ENCODE measurements around the gene MAVS.

MAVS gene

GRCh38 chr20:3871550-3872265 lies 25.1 kb downstream of the MAVS start:
- Histone ChIP-seq H3K4me1 (ENCODE audit: insufficient read depth, poor library complexity, severe bottlenecking) (no peaks in the 10 kb centered on the region), H3K9me3 (ENCODE audit: severe bottlenecking) (no peaks in the 10 kb centered on the region), H3K36me3 (ENCODE audit: low read depth) (no peaks in the 10 kb centered on the region; the same call in 1 of the 2 replicates), H3K4me3 (ENCODE audit: severe bottlenecking) (no peak overlapping the region), H3K27me3 (ENCODE audit: insufficient read depth, poor library complexity, severe bottlenecking) (no peaks in the 10 kb centered on the region), H3K27ac (ENCODE audit: poor library complexity, severe bottlenecking) (no peak overlapping the region)
- ATAC-seq (ENCODE audit: low read depth) (peak; percentile 27; the same call in 2 of the 3 replicates), DNase-seq (ENCODE audit: low spot score) (no peak)
- no peak for TF ChIP-seq CTCF (IDR thresholded peaks at IDR 0.05; ENCODE audit: poor library complexity, severe bottlenecking)

DNA sequence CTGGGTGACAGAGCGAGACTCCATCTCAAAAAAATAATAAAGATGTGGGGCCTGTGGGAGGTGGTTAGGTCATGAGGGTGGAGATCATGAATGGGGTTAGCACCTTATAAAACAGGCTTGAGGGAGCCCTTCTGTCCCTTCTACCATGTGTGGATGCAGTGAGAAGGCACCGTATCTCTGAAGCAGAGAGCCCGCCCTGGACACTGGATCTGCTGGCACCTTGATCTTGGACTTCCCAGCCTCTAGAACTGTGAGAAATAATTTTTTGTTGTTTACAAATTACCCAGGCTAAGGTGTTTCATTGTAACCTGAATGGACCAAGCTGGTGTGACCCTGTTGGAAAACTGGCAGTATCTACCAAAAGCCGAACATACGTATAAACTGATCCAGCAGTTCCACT lies 26.9 kb downstream of the MAVS start:
- no peaks in the 10 kb centered on the region for H3K9me3 ChIP-seq (ENCODE audit: severe bottlenecking)
- H3K27ac ChIP-seq (ENCODE audit: poor library complexity, severe bottlenecking), result no peak overlapping the region
- no peaks in the 10 kb centered on the region for H3K36me3 ChIP-seq (ENCODE audit: low read depth)
- no peak overlapping the region for H3K4me3 ChIP-seq (ENCODE audit: severe bottlenecking)
- no peaks in the 10 kb centered on the region for H3K4me1 ChIP-seq (ENCODE audit: insufficient read depth, poor library complexity, severe bottlenecking)
- TF ChIP-seq CTCF (IDR thresholded peaks at IDR 0.05; ENCODE audit: poor library complexity, severe bottlenecking), result no peak
- DNase-seq (ENCODE audit: low spot score) (no peak), ATAC-seq (ENCODE audit: low read depth) (no peak)
- H3K27me3 ChIP-seq (ENCODE audit: insufficient read depth, poor library complexity, severe bottlenecking), result no peaks in the 10 kb centered on the region

GRCh38 chr20:3874194-3874844 lies 27.7 kb downstream of the MAVS start:
- H3K27me3 ChIP-seq (ENCODE audit: insufficient read depth, poor library complexity, severe bottlenecking), result no peaks in the 10 kb centered on the region
- no peaks in the 10 kb centered on the region for H3K9me3 ChIP-seq (ENCODE audit: severe bottlenecking)
- TF ChIP-seq CTCF (IDR thresholded peaks at IDR 0.05; ENCODE audit: poor library complexity, severe bottlenecking), result no peak
- no peak overlapping the region for H3K27ac ChIP-seq (ENCODE audit: poor library complexity, severe bottlenecking)
- ATAC-seq (ENCODE audit: low read depth), result no peak
- no peaks in the 10 kb centered on the region for H3K36me3 ChIP-seq (ENCODE audit: low read depth)
- H3K4me1 ChIP-seq (ENCODE audit: insufficient read depth, poor library complexity, severe bottlenecking), result no peaks in the 10 kb centered on the region
- H3K4me3 ChIP-seq (ENCODE audit: severe bottlenecking), result no peak overlapping the region
- DNase-seq (ENCODE audit: low spot score), result no peak

GRCh38 chr20:3875378-3875974 lies 28.8 kb downstream of the MAVS start:
- no peaks in the 10 kb centered on the region for H3K27me3 ChIP-seq (ENCODE audit: insufficient read depth, poor library complexity, severe bottlenecking)
- no peak overlapping the region for H3K27ac ChIP-seq (ENCODE audit: poor library complexity, severe bottlenecking)
- ATAC-seq (ENCODE audit: low read depth) (no peak), DNase-seq (ENCODE audit: low spot score) (no peak)
- H3K4me1 ChIP-seq (ENCODE audit: insufficient read depth, poor library complexity, severe bottlenecking), result no peaks in the 10 kb centered on the region
- TF ChIP-seq CTCF (IDR thresholded peaks at IDR 0.05; ENCODE audit: poor library complexity, severe bottlenecking), result no peak
- no peak overlapping the region for H3K4me3 ChIP-seq (ENCODE audit: severe bottlenecking)
- H3K36me3 ChIP-seq (ENCODE audit: low read depth), result no peaks in the 10 kb centered on the region
- no peaks in the 10 kb centered on the region for H3K9me3 ChIP-seq (ENCODE audit: severe bottlenecking)
